GM18526 (cell line): Measurements from ENCODE around the gene NPPB.

Experiments
- POLR2A ChIP-seq: IDR thresholded peaks from 3 replicates; pipeline ENCODE4 v1.6.1; 2011; ENCODE audit not compliant: insufficient read length; ENCODE audit errors: extremely low read depth

Gene NPPB

DNA sequence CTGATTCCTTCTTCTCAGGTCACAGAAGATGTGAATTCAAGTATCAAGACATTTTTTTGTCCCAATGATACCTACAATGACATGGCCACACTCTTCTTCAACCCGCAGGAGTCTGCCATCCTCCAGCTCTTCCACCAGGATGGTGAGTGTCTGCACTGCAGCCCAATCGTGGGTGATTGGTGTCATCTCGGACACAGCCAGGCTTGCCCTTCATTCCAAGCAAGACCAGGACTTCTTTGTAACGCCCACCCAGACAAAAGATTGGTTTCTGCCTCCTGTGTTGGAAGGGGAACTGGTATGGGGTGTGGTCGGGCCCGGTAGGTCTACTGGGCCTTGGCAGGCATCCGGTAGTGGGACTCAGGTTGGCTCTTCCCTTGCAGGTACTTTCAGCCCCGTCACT, 25.2 kb downstream of the NPPB start:
- no peak for TF ChIP-seq POLR2A

DNA sequence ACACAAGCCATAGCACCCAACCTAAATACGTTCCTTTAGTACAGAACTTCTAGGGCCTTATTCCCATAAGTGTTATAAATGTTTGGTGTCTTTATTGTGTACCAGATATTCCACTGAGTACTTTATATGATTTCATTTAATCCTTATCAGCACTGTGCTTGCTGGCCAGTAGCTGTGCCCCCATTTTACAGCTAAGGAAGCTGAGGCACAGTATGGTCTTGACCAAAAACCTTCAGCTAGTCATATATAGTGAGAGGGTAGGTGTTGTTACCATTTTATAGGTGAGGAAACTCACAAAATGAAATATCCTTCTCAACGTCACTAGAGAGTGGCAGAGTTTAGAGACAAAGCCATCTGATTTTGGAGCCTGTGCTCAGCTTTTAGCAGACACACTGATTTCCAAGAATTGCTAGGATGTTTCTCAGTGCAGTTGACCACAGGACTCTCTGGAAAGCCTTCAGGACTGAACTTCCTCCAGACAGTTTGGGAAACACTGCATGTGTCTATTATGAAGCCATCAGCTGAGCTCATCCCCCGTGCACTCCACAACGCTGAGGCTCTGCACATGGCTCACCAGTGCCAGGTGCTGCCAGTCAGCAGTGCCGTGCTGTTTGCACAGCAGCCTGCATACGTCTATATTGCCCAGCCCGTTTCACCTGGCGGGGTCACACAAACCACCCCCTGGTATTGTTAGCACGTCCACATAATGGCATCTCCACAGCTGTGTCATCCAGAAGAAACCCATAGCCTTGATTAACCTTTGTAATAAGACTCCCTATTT, 26.6 kb downstream of the NPPB start:
- TF ChIP-seq POLR2A, result no peak

- no peak for TF ChIP-seq POLR2A
Measured at GRCh38 chr1:11828511-11828910, 30.2 kb downstream of the NPPB start.

GRCh38 chr1:11826946-11827345, 31.8 kb downstream of the NPPB start:
- no peak for TF ChIP-seq POLR2A

- no peak for TF ChIP-seq POLR2A
Measured at GRCh38 chr1:11825131-11825530, 33.6 kb downstream of the NPPB start.

GRCh38 chr1:11823366-11824137, 35.2 kb downstream of the NPPB start:
- no peak for TF ChIP-seq POLR2A

- TF ChIP-seq POLR2A, result no peak
Measured at GRCh38 chr1:11822091-11822490, 36.7 kb downstream of the NPPB start.

GRCh38 chr1:11817192-11817591, 41.6 kb downstream of the NPPB start:
- TF ChIP-seq POLR2A, result no peak

GRCh38 chr1:11813021-11813420, 45.7 kb downstream of the NPPB start:
- TF ChIP-seq POLR2A, result no peak
